HG02623 (cell line): ENCODE data around the gene CD276.

Source experiments
- ATAC-seq: cut with Tn5 transposase; IDR thresholded peaks from one replicate; pipeline ENCODE4 v1.9.1; 2021; ENCODE audit warnings: moderate library complexity; ENCODE audit not compliant: unreplicated experiment

CD276 gene

DNA sequence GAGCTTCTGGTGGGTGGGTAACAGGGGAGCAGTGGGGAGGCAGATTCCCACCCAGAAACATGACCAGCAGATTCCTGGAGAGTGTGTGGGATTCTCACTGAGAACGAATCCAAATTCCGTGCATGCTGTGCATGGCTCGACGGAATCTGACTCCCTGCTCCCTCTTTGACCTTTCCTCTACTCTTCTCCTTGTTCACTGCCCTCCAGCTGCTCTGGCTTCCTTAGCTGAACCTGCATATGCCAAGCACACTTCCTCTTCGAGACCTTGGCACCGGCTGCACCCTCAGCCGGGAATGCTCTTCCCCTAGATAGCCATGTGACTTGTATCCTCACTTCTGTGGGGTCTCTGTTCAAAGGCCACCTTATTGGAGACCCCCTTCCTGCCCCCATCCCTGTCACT is 62.7 kb downstream of the CD276 start:
- ATAC-seq = no peak

DNA sequence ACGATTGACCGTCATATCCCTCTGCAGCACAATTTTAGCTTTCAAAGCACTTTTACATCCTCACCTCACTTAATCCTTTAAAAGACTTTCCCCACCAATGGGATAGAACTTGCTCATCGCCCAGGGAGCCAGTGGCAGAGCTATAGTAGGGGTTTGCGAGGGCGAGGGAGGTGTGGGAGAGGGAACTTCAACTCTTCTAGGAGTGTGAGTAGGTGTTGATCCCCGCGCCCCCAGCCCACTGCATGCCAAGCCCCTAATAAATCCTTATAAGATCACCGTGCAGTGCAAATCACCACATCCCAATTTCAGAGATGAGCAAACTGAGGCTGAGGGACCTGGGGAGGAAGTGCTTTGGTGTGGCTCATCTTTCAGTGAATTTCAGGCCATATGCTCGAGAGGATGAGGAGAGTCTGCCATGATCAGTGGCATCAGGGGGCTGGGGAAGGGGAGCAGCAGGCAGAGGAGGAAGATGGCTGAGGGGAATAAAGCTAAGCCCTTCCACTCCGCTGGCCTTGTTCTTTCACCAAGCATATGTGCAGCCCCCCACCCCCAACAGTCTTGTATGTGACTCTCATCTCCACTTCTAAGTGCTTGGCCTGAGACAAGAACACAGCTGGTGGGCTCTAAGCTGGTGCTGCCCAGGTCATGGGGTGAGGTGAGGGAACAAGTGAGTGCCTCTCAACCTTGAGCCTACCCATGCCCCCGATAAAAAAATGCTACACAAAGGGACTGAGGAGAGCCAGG is 63.8 kb downstream of the CD276 start:
- ATAC-seq = no peak

DNA sequence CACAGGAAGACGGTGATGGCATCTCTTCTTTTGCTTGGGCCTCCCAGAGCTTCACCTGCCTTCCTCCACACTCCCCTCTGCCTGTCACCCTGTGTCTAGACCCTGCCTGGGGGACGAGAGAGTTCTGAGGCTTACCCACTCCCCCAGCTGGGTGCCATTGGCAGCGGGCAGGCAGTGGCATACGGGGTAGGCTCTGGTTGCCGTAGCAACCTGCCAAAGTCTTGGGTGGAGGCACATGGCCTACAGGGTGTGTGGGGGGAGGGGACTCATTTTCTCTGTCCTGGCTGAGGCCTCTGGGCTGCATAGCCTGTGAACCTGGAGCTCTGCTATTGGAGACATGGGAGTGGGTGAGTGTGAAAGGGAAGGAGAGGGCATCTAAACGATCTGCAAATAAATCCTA is 64.5 kb downstream of the CD276 start:
- no peak for ATAC-seq

DNA sequence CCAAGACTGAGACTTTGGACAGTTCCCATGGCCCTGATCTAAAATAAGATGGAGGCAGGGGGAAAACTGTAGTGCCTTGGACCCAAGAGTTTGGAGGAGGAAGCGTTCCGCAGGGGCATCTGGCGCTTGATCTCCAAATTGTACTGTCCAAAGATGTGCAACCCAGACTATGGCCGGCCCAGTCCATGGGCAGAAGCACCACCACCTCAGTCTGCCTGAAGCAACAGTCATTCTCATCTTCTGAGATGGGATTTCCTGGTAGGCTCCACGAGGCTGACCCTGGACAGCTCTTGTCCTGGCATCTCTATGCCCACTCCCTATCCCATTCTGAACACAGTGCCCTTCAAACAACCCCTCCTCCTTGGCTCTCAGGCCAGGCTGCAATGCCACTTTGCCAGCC is 65.3 kb downstream of the CD276 start:
- no peak for ATAC-seq

DNA sequence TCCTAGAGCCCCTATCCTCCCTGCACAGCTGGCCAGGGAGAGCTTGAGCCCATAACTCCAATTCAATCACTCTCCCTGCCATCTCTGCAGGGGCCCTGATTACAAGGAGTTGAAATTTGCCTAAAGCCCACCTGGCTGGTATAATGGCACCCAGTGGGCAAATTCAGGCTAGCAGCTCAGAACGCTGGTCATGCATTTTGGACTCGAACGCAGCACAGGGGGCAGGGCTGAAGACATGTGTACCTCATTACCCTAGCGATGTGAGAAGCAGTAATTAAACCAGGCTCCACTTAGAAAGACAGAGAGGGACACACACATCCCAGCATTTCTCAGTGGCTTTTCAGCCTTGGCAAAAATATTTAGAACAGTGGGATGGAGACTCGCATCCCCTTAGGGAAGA is 65.8 kb downstream of the CD276 start:
- no peak for ATAC-seq

DNA sequence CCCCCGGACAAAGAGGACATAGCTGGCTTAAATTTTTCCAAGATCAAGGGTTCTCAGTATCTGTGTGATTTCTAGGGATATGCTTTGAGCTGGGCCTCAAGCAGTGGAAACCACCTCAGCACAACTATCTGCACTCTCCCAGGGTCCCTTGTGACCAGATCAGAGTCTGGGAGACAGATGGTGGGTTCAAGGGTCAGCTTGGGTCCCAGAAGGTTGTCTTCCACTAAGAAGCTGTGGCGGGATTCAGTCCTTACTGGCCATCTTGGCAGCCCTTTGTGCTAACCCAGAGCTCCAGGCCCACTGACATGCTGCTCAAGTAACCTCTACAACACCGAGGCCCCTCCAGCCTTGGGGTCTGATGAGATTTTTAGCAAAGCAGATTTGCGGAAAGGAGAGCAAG is 66.3 kb downstream of the CD276 start:
- no peak for ATAC-seq

DNA sequence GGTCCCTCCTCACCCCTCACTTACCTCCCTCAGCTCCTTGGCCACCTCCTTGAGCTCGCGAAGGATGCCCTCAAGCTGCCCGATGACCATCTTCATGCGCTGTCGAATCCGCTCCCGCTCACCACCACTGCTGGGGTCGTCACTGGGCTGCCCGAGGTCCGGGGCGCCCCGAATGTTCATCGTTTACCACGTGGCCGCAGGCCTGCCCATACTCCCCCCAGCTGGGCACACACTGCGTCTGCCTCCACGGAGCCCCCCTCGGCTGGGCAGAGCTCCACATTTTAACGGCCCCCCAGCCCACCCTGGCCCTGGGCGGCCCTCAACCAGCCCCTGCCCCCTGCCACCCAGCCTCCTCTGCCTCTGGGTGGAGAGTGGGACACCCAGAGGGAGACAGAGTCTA is 66.8 kb downstream of the CD276 start:
- no peak for ATAC-seq

DNA sequence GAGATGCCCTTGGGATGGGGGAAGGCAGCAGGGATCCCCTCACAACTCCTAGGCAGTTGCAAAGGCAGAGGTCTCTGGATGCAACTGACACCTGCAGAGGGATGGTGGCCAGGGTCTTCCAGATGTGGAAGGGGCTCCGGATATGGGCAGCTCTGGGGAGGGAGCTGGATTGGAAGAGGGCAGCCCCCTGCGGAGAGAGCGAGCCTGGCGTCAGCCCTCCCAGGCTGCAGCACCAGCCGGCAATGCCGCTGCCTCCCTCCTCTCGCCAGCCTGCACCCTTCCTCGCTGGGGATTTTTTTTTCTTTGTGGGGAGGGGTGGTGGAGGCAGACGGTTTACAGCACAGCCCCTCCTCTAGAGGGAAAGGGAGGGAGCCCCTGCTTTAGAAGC is 67.3 kb downstream of the CD276 start:
- ATAC-seq = no peak

DNA sequence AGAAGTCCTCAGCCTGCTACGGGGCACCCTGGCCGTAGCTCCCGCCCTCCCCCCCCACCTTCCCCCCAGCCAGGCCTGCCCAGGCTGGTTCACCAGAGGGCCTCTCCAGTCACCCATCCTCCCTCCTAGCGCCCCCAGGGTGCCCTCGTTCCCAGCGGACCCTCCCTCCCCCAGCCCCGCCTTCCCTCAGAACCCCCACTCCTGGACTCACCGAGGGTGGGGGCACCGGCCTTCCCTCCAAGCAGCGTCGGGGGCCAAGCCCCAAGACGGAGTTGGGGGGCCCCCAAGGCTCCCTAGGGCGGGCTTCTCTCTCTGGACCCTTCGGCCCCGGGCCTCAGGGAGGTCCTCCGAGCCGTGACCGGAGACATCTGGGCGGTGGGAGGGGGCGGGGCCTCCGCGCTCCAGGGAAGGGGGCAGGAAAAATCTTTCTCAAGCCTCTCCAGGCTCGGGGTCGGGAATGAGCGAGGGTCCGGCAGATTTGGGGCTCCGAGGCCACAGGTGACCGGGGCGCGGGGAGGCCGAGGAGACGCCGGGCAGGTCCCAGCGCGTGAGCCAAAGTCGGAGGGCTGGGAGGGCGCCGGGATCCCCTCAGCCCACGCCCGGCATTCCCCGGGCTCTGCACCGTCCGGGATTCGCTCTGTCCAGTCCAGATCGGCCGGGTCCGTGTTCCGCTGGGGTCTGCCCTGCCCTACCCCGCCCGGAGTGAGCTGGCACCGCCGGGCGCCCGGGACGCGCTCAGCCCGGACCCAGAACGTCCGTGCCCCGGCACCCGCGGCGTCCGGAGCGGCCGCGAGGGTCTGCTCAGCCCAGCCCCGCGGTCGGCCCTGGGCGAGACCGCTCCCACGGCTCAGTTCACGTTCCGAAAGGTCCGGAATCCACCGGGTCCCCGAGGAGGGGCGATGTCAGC is 68.0 kb downstream of the CD276 start:
- no peak for ATAC-seq

DNA sequence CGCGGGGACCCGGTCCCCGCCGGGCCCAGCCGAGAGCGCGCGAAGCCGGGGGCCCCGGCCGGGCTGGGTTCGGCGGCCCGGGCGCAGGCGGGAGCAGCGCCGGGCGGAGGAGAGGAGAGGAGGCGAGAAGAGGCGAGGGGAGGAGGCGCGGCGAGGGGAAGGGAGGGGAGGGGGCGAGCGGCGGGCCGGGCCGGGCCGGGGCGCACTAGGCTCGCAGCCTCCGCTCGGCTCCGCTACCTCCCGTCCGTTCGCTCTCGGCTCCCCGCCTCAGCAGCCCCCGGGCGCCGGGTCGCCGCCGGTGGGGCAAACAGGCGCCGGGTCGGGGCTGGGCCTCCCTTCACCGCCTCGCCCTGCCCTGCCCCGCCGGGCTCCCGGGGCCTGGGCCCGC is 68.6 kb downstream of the CD276 start:
- no peak for ATAC-seq

DNA sequence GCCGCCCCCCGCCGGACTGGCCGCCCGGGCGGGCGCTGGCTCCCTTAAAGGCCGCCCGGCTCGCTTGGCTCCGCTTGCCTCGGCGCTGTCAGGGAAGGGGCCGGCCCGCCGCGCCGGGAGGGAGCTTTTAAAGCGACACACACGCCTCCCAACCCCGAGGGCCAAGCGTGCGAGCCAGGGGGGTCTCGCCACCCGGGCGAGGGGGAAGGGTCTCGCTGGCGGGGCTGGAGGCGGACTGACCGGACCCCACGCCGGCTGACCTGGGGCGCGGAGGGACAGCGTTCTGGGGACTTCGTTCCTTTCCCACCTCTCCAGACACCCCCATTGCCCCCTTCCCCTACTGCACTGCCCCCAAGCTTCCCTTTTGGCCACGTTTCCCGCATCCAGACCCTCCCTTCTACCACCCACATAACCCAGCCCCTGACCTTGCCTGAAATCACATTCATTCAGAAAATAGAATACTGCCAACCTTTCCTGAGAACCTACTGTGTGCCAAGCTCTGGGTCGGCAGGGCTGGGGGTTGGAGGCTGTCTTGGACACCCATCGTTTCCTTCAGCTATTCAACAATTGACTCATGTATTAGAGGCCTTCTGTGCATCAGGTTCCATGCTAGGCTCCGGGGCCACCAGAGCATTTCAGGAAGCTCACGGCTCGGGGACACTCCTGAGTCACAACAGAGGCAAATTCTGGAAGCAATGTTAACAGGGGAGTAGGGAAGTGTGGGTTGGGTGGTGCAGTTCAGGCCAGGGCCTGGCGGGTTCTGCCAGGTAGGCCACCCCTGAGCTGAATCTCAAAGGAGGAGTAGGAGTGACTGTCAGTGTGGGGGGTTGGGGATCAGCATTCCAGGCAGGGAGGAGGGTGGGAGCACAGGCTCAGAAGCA is 69.3 kb downstream of the CD276 start, which contains the start of gene INSYN1:
Gene INSYN1 (minus strand): TSS at position 102 of the 881 bp plus-strand sequence. CDS start 2,221 bp downstream, outside the sequence.
- ATAC-seq = no peak

DNA sequence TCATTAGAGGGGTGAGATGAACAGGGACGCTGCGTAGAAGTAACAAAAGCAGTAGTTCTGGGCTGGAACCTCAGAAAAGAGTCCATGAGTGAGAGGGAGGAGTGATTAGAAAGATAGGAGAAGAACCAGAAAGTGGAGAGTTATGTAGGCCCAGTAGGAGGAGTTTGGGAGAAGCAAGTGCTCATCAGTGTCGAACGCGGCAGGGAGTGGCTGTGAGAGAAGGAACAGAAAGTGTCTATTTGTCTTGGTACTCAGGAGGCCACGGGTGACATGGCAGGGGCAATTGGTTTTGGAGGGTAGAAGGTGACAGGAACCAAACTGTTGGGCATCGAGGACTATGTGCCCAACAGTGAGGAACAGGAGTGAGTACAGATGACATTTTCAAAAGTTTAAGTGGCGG is 70.3 kb downstream of the CD276 start:
- no peak for ATAC-seq

DNA sequence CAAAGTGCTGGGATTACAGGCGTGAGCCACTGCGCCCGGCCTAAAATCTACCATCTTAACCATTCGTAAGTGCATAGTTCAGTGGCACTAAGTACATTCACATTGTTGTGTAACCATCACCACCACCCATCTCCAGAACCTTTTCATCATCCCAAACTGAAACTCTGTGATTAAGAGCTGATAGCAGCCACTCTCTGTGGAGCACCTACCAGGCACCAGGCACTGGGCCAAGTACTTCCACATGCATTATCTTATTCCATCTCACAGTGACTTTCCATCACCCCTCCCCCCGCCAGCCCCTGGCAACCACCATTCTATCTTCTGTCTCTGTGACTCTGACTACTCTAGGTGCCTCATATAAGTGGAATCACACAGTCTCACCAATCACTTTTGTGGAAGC is 71.3 kb downstream of the CD276 start:
- ATAC-seq = no peak

DNA sequence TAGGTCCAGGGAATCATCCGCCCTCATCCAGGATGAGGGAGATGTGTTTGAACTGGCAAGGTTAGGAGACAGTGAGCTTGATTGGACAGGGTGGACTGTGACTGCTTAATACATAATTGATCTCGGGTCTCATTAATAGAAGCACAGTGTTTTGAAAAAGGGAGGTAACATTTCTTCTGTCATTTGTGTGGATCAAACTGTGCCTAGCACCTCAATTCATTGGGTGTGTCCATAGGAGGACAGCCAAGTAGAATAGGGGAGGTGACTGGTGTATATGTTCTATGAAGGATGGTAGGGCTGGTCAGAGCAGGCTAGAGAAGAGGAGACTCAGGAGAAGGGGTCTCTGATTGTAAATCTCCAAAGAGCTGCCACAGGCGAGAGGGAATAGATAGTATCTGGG is 71.8 kb downstream of the CD276 start:
- no peak for ATAC-seq

DNA sequence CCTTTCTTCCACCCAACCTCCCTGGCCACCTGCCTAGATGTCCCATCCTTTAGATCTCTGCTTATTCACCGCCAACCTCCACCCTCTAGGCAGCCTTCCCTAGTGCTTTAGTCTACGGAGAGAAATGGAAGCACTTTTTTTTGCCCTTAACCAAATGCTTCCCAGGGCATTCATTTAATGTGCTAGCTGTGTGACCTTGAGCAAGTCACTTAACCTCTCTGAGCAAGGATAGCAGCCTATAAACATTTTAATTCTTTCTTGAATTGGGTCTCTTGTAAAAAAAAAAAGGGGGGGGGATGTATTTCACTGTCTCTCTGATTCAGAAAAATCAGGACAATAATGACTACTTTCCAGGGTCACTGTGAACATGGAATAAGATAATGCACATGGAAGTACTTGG is 72.2 kb downstream of the CD276 start:
- no peak for ATAC-seq

DNA sequence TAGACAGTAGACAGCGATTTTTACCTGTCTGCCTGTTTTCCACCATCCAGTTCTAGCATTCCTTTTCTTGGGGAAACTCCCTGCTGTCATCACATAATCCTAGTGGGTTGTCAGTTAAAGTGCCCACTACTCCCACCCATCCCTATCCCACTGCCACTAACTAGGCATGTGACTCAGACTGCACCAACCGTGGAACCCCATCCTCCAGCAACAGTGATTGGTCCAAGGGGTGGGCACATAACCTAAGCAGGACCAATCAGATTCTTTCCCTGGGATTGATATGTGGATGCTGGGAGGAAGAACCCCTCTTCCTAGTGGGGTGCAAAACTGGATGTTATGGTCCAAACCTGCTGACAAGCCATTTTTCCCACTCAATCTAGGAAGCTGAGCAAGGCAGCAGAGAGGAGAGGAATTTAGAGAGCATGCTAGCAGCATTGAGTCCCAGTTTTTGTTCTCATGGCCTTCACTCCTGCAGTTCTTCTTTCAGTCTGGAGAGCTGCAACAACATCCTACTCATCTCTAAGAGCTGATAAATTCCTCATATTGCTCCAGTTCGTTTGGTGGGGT is 72.8 kb downstream of the CD276 start:
- no peak for ATAC-seq

DNA sequence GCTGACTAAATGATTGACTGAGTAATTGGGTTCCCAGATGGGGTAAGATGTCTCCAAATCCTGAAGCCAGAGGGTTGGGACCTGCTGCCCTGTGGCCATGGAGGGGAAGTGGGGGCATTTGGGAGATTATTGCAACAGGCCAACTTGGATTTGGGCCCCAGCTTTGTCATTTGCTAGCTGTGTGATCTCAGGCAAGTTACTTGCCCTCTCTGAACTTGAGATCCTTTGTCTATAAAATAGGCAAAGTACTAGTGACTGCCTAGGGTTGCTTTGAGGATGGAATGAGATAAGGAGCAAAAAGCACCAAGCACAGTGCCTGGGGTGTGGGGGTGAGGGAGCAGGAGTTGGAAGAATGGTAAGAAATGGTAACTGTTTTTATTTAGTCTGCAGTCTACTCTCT is 73.4 kb downstream of the CD276 start:
- no peak for ATAC-seq

DNA sequence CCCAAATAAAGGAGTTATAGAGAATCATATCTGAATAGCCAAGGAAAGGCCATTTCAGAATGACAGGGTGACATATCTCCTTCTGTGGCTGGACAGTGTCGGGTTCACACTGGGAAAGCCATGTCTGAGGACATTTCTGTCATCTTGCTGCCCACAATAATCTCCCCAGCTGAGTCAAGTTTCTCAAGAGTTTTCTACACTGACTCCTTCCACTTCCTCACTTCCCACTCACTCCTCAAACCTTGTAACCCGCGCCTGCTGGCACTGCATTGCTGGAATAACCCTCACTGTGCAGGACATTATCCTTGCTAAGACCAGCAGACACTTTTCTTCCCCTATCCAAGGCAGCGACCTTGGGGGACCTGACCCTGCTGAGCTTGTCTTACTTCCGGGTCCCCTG is 74.3 kb downstream of the CD276 start:
- no peak for ATAC-seq

DNA sequence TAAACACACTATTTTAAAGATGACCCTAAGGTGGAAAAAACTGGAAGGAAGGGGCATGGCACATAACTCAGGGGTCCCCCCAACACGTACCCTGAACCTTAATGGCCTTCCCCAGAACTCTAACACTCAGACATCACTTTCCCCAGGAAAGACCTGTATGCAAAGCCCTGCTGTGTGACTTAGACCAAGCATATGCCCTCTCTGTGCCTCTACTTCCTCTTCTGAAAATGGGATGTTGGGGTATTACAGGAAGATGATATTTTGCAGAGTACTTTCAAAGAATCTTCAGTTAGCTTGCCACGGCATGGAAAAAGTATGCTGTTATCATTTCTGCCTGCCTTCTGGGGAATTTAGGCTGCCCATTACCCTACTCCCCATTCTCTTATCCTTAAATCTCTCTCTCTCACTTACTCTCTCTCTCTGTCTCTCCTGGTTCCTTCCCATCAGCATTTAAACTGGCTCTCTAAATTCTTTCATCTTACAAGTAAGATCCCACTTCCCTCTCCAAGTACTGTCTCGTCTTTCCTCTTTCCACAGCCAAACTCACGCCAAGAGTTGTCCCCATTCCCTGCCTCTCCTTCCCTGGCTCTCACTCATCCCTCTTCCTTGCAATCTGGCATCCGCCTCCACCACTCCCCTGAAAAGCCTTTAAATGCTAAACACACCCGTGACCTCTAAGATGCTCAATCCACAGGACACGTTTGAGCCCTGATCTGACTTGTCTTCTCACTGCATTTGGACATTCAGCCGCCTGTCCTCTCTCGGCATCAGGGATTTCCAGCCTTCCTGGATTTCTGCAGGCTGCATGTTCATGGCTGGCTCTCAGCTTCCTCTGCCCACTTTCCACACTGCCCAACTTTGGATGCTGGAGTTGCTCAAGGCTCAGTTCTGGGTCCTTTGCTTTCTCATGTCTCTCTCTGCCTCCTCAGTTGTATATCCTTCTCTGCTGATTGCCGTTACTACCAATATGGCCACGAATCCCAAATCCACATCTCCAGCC is 76.4 kb downstream of the CD276 start:
- ATAC-seq = no peak

DNA sequence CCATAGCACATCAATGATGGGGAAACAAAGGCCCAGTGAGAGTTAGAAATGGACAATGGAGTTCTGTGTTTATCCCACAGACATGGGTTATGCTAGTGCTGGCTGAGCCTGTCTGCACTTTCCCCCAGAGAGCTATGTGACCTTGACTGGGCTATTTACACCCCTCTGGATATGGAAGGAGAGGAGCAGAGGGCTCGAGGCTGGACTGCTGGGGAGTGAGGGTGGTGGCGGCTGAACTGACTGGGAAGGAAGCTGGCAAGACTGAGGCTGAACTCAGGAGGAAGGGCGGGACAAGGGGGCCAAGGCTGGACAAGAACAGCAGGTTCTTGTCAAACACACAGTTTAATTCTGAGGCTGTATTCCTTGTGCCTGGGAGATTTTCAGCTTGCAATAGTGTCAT is 79.7 kb downstream of the CD276 start:
- ATAC-seq = no peak
